Activated CD8-positive, alpha-beta memory T cell treated with anti-CD3 and anti-CD28 coated beads, Interleukin-2, amount 50 U/mL, for 1 hour (primary cell): ENCODE measurements around the gene ZNF512B.
"Not testable (repeated sequence)": the region's sequence is repeated elsewhere in the genome, so short reads cannot be mapped to it uniquely, and the experiment has no call there.

Experiments
- DNase-seq: peaks from one replicate; pipeline ENCODE4 v3.0.0-alpha.2; 2020; ENCODE audit errors: extremely low read depth

The ZNF512B gene

GRCh38 chr20:63978319-63979228 lies 8.8 kb upstream of the ZNF512B start:
- no peak for DNase-seq

- DNase-seq = peak; percentile 32
Observed at GRCh38 chr20:63977739-63978276, 8.1 kb upstream of the ZNF512B start.

- no peak for DNase-seq
Observed at GRCh38 chr20:63976980-63977738, 7.4 kb upstream of the ZNF512B start.

- not testable (repeated sequence) for DNase-seq
Observed at GRCh38 chr20:63976511-63976910, 6.8 kb upstream of the ZNF512B start.

GRCh38 chr20:63974402-63975200 lies 4.9 kb upstream of the ZNF512B start:
- no peak for DNase-seq

GRCh38 chr20:63973636-63974401 lies 4.1 kb upstream of the ZNF512B start:
- no peak for DNase-seq

- no peak for DNase-seq
Observed at GRCh38 chr20:63973160-63973479, 3.4 kb upstream of the ZNF512B start.

GRCh38 chr20:63972312-63973159 lies 2.8 kb upstream of the ZNF512B start:
- DNase-seq = no peak

- DNase-seq = not testable (repeated sequence)
Observed at GRCh38 chr20:63971960-63972311, 2.2 kb upstream of the ZNF512B start.

GRCh38 chr20:63970714-63971431 lies 1.1 kb upstream of the ZNF512B start:
- no peak for DNase-seq

- no peak for DNase-seq
Observed at GRCh38 chr20:63968928-63969760, 586 bp downstream of the ZNF512B start.

GRCh38 chr20:63968136-63968927 lies 1.4 kb downstream of the ZNF512B start:
- DNase-seq = no peak

- no peak for DNase-seq
Observed at GRCh38 chr20:63967330-63968135, 2.2 kb downstream of the ZNF512B start.

GRCh38 chr20:63966944-63967322 lies 2.8 kb downstream of the ZNF512B start:
- DNase-seq = no peak

GRCh38 chr20:63966172-63966943 lies 3.4 kb downstream of the ZNF512B start:
- DNase-seq = no peak

GRCh38 chr20:63964412-63964811 lies 5.3 kb downstream of the ZNF512B start:
- no peak for DNase-seq
